Measurements from ENCODE around the gene ALPK1. TPM values are rescaled to one million over a fixed set of nuclear protein-coding genes. Genes with fewer than 3 reads are reported as not detected.

Gene ALPK1
- total and polyA plus RNA-seq, 2 of the 8 experiments (the other 6 are each of a cell fraction or from before 2014, with no cell fraction given), result 0.08 to 0.43 TPM

DNA sequence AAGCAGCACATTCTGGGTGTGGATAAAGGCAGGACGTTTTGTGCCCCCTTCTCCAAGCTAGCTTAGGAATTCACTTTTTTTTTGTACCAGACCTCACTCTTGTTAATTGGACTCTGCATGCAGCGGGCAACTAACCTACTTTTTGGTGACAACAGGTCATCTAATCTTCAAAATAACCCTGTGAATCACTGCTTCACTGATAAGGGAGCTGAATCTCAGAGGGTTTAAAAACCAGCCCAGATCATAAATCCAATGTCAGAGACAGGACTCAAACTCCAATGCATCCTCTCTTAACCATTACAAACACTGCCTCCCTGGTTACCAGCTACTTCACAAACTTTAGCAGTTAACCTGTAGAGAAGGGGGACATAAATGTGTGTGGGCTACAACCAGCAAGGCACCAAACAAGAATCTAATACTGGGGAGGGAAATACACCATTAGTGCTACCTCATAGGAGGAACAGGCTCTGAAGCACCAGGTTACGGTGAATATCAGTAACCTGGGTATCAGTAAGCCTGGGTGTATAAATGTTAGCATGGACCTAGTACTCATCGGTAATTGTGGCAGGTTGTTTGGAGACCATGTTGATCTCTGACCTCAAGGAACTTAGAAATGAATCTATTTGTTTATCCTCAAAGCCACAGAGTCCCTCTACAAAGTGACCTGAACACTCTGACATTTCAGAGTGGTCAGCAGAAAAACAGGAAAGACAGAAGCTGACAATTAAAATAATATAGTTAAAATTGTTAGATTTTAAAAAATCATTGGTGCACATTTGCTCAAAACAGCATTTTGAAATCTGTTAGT, 14.1 kb upstream of the ALPK1 start:
- no peak overlapping the region for H2BK12ac ChIP-seq (ENCODE audit: low read depth, low read length)
- peaks cover 0 to 23% (median 12%) of the 10 kb centered on the region in 4 experiments; a peak in 6 of 7 replicates for H3K27me3 ChIP-seq (replicated peaks in 1 of 4; ENCODE audit: control insufficient read depth in 3 of 4, extremely low read depth in 1 of 4, insufficient read depth in 3 of 4, low read length in 3 of 4)
- H2BK15ac ChIP-seq (ENCODE audit: low read length), result no peak overlapping the region
- no peak for FAIRE-seq
- no peak overlapping the region for H3K4me2 ChIP-seq (ENCODE audit: insufficient read depth in 1 of 2, low read depth in 2 of 2, low read length in 2 of 2)
- no peak overlapping the region for H3K4ac ChIP-seq (replicated peaks; ENCODE audit: insufficient read length, low read depth, low read length)
- peaks cover 4% of the 10 kb centered on the region; the same call in 1 of the 2 replicates for H3K23me2 ChIP-seq (ENCODE audit: low read depth, low read length)
- H3K9me3 ChIP-seq (ENCODE audit: insufficient read depth in 2 of 2, low read depth in 1 of 2, low read length in 1 of 2), result peaks cover 2 to 11% of the 10 kb centered on the region in 2 experiments
- WGBS, 2 experiments (ENCODE audit: extremely low coverage in 1 of 2, insufficient coverage in 1 of 2, insufficient read length in 1 of 2, insufficient replicate concordance in 2 of 2, low coverage in 1 of 2, low lambda C conversion rate in 2 of 2, missing lambda C conversion rate in 1 of 2), result 92% methylated on average over 4 of the region's 4 CpGs; no CpG with 5 or more reads in 1 of the 2 experiments
- H3K79me1 ChIP-seq (ENCODE audit: low read depth, low read length), result no peaks in the 10 kb centered on the region
- H3K18ac ChIP-seq (ENCODE audit: extremely low read depth, low read length), result no peak overlapping the region
- H2BK5ac ChIP-seq (ENCODE audit: low read depth, low read length), result no peak overlapping the region
- POLR2A ChIA-PET (ENCODE audit: partially characterized antibody), result interaction anchor here (0.8 kb wide), 1 partner anchor 51 kb away, joined by 3 read pairs; the partner anchor contains the start of gene AP1AR
- H3K36me3 ChIP-seq (ENCODE audit: control insufficient read depth in 2 of 4, insufficient read depth in 4 of 4, low read length in 3 of 4), result no peaks in the 10 kb centered on the region
- DNase-seq (ENCODE audit: low read depth in 1 of 2, low spot score in 2 of 2), result no peak
- CTCF ChIA-PET (ENCODE audit: partially characterized antibody), result interaction anchor here (0.6 to 3.1 kb wide), 5 partner anchors 16 to 240 kb away, joined by 3 to 7 read pairs (median 3); no protein-coding TSS in a partner anchor
- H4K8ac ChIP-seq (ENCODE audit: extremely low read depth, insufficient read depth, low read length), result no peak overlapping the region
- H2AFZ ChIP-seq (ENCODE audit: low read length), result no peak overlapping the region
- no peaks in the 10 kb centered on the region for H3K79me2 ChIP-seq (ENCODE audit: control insufficient read depth in 1 of 2, insufficient read depth in 2 of 2, low read length in 2 of 2)
- peaks cover 0 to 2% (median 0%) of the 10 kb centered on the region in 4 experiments; a peak in 4 of 7 replicates for H3K4me1 ChIP-seq (replicated peaks in 1 of 4; ENCODE audit: control insufficient read depth in 3 of 4, insufficient read depth in 4 of 4, low read length in 3 of 4)
- H2BK120ac ChIP-seq (replicated peaks; ENCODE audit: low read depth, low read length), result no peak overlapping the region
- H3K9ac ChIP-seq (replicated peaks in 1 of 4; ENCODE audit: extremely low read depth in 1 of 4, low read depth in 3 of 4, low read length in 3 of 4), result no peak overlapping the region
- H2BK20ac ChIP-seq (ENCODE audit: low read length), result no peak overlapping the region
- no peak overlapping the region for H2AK5ac ChIP-seq (ENCODE audit: low read depth, low read length)
- H4K20me1 ChIP-seq (replicated peaks in 1 of 2; ENCODE audit: control insufficient read depth in 1 of 2, insufficient read depth in 2 of 2, low read length in 2 of 2), result no peaks in the 10 kb centered on the region
- no peak overlapping the region for H3K23ac ChIP-seq (ENCODE audit: insufficient read length)
- TF ChIP-seq GTF2F1 (IDR thresholded peaks at IDR 0.05; ENCODE audit: borderline replicate concordance, low read depth, low read length), result no peak
- no peak for TF ChIP-seq MAFK (IDR thresholded peaks at IDR 0.05; ENCODE audit: low read depth, low read length)
- TF ChIP-seq, protein P1, sequence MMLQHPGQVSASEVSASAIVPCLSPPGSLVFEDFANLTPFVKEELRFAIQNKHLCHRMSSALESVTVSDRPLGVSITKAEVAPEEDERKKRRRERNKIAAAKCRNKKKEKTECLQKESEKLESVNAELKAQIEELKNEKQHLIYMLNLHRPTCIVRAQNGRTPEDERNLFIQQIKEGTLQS (IDR thresholded peaks at IDR 0.05; ENCODE audit: insufficient read depth, low read depth, low read length), result no peak
- TF ChIP-seq KDM5A (IDR thresholded peaks at IDR 0.05; ENCODE audit: low read length), result no peak
- TF ChIP-seq CREB1 (IDR thresholded peaks at IDR 0.05), result no peak
- no peak for TF ChIP-seq SAP30 (IDR thresholded peaks at IDR 0.05; ENCODE audit: insufficient read depth, insufficient replicate concordance, low read length)
- TF ChIP-seq CHD1 (IDR thresholded peaks at IDR 0.05; ENCODE audit: low read depth, low read length), result no peak
- no peak for TF ChIP-seq POLR2AphosphoS5 (IDR thresholded peaks at IDR 0.05; ENCODE audit: low read depth, low read length)
- TF ChIP-seq CBX8 (IDR thresholded peaks at IDR 0.05; ENCODE audit: borderline replicate concordance, low read depth, low read length), result no peak
- no peak for TF ChIP-seq CEBPB (IDR thresholded peaks at IDR 0.05; ENCODE audit: low read depth, low read length)
- no peak for TF ChIP-seq TCF12 (IDR thresholded peaks at IDR 0.05; ENCODE audit: low read depth, low read length)
- H3K56ac ChIP-seq (replicated peaks; ENCODE audit: insufficient read length, low read depth, low read length), result no peak overlapping the region
- H4K5ac ChIP-seq (ENCODE audit: insufficient read length, low read depth, low read length), result no peak overlapping the region
- no peak overlapping the region for H3K27ac ChIP-seq (ENCODE audit: low read depth, low read length)
- H3K14ac ChIP-seq (ENCODE audit: insufficient read length), result no peak overlapping the region
- no peak overlapping the region for H4K91ac ChIP-seq (replicated peaks; ENCODE audit: insufficient read length, low read length)
- no peak overlapping the region for H3K4me3 ChIP-seq (ENCODE audit: extremely low read depth in 1 of 4, insufficient read depth in 2 of 4, low read depth in 3 of 4, low read length in 4 of 4)
